GM21367 (cell line): ENCODE data around the gene GBE1.

Experiments used
- ATAC-seq: cut with Tn5 transposase; IDR thresholded peaks from one replicate; pipeline ENCODE4 v1.9.1; 2021; ENCODE audit not compliant: unreplicated experiment

The GBE1 gene

DNA sequence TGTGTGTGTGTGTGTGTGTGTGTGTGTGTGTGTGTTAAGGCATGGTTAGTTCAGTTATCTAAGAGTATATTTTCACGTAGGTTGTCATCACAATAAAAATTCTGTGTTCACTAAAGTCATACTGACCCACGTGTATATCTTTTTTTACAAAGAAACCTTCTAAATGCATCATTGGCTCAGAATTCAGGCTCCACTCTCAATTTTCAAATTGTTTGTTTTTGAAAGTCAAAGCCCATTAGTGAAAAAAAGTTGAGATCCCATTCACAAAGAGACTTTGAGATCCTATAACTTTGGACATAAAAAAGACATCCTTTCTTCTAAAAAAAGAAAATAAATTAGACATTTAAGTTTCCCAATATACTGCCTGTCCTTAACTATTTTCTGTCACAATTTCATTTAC lies 59.3 kb downstream of the GBE1 start:
- no peak for ATAC-seq

DNA sequence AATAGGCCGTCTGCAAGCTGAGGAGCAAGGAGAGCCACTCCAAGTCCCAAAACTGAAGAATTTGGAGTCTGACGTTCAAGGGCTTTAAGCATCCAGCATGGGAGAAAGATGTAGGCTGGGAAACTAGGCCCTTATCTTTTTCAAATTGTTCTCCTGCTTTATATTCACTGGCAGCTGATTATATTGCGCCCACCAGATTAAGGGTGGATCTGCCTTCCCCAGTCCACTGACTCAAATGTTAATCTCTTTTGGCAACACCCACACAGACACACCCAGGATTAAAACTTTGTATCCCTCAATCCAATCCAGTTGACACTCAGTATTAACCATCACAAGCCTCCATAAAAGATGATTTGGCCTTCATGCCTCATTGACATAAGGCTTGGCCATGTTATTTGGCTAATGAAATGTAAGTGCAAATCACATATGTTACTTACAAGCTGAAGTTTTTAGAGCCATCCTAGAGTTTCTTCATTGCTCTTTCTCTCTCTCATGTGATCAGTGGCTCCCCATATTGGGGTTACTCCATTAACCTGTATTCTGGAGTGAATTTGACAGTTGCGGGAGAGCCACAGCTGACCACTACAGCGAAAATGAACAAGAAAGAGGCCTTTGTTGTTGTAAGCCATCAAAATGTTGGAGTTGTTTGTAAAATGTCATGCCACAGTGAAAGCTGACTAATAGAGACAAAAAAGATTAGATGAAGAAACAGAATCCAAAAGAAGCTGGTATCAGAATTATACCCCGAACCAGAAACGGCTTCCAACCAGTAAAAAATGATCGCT lies 61.7 kb downstream of the GBE1 start:
- ATAC-seq, result no peak

DNA sequence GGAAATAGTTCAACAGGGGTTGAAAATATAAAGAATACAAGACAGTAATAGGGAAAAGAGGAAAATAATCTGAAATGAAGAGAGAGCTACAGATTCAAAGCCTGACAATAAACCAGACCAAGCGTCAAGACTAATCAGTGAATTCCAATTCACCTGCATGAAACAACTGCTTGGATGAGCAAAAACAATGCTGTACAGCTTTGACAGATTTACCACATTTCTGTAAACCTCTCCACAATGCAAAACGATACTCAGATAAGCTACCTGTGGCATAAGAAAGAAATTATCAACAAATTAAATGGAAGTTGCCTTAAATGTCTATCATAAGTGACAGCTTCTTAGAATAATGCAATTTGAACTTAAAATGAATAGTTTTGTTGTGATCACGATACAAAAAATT lies 65.4 kb downstream of the GBE1 start:
- no peak for ATAC-seq

DNA sequence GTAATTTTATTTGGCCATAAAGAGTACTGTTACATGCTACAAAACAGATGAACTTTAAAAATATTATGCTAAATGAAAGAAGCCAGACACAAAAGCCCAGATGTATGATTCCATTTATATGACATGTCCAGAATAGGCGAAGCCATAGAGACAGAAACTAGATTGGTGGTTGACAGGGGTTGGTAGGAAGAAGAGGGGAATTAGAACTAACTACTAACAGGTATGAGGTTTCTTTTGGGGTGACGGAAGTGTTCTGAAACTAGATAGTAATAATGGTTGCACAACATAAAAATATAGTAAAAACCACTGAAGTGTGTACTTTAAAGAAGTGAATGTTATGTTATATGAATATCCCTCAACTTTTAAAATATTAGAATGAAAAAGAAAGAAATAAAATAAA lies 66.1 kb downstream of the GBE1 start:
- no peak for ATAC-seq

DNA sequence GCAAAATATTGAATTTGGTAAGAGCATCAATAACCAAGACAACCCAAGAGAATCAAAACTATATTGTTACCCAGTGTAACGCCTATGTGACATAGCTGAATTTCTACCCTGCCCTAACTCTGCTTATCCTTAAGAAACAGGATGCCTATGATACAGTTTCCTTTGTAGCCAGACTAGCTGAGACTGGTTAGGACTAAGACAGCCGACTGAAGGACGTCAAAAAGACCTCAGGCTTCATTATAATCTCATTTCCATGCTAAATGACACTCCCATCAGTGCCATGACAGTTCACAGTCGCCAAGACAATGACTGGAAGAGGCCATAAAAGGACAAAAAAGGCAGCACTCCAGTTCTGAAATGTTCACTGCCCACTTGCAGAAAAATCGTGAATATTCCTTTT lies 66.8 kb downstream of the GBE1 start:
- no peak for ATAC-seq

DNA sequence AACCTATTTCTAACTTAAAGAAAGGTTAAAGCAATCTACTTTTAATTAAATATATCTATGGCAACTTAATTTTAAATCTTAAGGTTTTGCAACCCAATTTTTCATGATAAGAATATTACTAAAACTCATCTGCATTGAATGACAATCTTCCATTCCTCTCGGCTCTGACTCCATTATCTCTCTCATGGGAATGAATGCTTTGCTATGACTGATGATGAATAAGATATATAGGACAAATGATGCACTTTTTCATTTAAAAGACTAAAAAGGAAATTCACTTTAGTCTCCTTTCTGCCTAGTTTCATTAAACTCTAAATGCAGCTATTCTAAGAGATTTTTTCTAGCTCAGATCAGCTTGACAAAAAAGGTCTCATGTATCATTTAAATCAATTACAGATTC lies 68.7 kb downstream of the GBE1 start:
- no peak for ATAC-seq

DNA sequence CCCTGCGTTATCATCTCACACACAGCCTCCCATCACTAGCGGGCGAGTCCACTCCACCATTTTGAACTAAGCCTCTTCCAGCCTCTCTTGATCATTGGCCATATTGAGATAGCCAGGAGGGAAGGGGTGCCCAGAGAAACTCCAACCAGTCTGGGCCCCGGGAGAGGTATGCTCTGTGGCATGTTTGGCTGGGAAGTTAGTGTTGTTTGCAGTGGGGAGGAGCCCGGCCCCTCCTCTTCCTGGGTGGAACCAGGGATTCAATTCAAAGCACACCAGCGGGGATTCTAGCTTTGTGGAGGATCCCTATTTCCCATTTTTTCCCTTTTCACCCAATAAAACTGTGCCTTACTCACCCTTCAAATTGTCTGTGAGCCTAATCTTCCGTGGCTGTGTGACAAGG lies 71.8 kb downstream of the GBE1 start:
- ATAC-seq, result no peak

DNA sequence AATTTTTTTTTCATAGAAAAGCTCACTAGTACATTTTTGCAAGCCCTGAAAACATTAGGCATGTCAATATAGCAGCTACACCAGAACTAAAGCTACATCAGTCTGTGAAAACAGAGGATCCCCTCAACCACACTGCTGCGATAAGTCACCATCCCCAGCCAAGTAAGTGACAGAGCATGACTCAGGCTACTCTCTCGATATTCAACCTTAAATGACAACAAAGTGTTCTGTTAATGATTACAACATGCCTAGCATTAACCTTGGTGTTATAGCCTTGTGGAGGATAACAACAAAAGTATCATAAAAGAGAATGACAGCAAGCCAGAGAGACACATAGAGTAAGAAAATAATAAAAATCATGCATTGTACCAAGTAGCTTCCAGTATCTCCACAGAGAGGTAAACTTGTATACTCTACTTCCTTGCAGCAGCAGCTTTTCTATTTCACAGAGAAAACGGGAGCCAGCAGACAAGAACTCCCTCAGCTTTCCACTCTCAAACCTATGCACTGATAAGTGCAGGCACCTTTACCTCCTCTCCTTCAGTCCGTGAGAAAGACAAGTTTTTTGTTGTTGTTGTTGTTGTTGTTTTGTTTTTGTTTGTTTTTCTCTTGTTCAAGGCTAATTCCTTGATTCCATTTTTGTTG lies 76.6 kb downstream of the GBE1 start:
- ATAC-seq, result no peak

DNA sequence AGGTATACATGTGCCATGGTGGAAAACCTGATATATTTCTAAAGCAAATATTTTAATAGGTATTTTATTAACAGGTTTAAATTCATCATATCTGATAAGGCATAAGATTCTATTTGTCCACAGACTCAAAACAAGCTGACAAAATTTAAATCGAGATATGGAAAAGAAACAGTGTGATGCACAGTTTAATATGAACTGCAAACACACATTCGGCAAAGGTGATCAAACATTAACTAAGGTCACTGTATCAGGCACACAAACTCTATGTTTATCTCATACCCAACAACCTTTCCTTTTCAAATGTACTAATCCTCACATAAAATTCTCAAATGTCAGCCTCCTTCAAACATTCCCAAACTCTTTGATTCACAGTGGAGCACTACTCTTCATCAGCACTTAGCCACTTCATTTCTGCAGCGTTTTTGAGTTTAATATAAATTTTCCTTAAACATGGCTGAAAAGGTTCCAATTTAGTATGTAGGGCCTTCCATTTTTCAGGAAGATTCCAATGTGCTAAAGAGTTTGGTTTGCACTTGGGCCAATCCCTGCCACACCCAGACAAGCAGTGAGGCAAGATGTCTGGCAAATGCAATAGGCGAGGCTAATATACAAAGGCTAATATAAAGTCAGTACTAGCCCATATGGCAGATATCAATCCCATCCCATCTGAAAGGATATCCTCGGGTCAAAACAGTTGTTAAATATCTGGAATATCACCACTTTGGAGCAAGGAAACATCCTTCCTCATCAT lies 84.6 kb downstream of the GBE1 start:
- no peak for ATAC-seq

DNA sequence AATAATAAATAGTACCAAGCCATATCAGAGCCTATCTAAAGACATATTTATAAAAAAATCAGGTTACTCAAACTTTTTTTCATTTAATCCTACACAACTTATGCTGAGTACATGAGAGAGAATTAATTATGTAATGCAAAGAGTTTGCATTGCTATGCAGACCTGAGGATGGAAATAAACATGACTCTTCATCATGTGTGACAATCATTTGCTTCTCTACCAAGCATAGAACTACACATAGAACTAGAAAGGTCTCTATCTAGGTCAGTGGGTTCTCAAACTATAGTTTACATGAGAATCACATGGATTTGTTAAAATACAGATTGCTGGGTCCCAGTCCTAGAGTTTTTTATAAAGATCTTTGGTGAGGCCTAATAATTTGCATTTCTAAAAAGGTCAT lies 86.8 kb downstream of the GBE1 start:
- no peak for ATAC-seq

DNA sequence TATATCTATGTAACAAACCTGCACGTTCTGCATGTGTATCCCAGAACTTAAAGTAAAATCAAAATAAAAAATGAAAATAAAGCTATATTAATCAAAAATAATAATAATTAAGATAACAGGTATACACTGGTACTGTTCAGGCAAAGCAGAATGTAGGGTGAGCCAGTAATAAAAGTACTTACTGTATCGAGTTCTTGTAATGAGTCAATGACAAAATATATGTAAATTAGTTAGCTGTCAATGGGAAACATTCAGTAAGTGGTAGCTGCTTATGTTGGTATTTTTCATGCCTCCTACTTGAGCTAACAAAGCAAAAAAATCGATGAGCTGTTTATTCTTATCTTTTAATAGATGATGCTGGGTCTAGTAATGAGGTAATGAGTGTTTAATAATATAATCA lies 93.2 kb downstream of the GBE1 start:
- no peak for ATAC-seq

DNA sequence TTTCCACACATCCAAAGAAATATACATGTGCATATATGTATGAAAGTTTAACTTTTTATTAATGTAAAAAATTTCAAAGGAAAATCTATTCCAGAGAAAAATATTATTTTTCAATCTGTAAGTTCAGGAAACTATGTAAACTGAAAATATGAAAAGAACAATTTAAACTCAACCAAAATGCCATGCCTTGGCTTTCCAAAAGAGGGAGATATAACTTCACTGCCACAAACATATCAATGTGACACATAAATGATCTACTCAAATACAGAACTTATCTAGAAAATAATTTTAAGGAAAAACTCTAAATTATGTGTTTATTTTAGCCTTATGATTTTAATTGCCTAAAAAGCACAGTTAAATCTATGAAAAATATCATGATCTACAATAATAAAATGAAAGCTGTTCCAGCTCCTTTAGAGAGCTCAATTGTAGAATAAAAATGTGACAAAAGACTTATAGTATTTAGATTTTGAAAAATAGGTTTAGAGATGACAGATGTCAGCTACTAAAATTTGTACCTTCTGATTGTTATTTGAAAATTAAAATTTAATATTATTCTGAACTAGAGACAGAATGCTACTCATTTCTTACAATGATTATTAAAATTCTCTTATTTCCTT lies 94.8 kb downstream of the GBE1 start:
- no peak for ATAC-seq

DNA sequence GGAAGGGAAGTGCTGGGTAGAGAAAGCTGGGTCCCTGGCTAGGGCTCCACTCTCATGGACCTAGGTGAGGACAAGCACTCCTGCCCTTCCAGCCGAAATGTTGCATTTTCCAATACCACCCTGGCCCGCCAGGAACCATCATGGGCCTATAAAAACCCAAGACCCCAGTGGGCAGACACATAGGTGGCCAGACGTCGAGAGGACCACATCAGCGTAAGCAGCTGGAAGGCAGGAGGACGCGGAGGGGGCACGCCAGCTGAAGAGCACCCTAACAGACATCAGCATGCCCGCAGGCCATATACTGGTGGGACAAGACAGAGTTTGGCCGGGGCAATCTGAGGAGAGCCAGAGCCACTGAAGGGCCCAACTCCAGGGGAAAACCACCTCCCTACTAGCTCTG lies 98.3 kb downstream of the GBE1 start:
- no peak for ATAC-seq

DNA sequence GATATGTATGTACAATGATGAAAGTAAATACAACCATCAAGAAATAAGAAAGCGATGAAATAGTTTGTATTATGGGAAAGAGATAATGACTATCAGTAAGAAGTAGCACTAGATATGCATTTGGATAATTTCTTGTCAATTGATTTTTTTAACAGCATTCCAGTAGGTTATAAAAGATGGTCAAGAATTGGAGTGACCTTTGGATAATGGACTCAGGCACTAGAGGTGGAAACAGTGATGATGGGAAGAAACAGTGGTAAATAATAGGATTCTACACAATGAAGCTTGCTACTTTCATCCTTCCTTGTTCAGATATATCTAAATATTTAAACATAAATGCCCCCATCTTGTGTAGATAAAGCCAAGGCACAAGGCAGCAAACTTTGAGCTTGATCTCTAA lies 101.4 kb downstream of the GBE1 start:
- no peak for ATAC-seq

DNA sequence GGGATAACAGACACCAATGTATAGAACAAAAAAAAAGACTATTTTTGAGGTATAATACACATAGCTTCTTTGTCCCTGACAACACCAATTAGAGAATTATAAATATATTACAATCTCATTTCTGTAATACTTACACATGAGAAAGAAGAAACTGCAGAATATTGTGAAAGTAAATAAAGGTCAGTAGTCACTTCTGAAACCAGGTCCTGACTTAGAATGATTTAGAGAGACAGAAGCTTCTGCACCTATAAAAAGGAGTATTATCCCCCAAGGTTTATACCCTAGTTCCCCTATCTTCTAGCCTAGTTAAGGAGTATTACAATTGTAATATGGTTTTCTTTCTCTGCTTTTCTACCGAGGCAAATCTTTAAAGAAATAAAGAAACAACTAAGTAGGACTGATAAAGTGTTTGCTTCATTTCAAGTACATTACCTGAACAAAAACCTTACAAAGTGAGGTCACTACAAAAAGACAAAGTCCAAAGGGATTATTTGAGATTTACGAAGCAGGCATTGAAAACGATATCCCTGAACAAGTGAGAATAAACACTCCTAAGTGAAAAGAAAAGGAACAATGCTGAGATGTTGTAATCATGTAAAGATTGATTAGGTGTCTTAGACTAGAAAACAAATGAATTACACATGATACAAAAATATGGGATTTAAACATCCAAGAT lies 103.0 kb downstream of the GBE1 start:
- ATAC-seq, result no peak

DNA sequence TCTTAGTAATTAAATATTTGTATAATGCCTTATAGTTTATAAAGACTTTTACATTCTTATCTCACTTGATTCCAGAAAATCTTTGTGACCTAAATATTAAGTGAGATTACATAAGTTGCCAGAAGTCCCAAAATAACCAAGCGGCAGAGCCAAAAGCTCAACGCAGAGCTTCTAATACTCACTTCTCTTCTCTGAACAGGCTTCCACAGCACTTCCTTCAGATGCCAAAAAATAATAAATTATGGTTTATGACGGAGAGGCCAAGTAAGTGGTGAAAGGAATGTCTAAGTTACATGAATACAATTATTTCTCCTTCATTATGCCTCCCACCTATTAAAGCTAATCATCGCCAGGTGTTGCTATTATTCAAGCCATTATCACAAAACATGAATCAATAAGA lies 110.3 kb downstream of the GBE1 start:
- no peak for ATAC-seq

DNA sequence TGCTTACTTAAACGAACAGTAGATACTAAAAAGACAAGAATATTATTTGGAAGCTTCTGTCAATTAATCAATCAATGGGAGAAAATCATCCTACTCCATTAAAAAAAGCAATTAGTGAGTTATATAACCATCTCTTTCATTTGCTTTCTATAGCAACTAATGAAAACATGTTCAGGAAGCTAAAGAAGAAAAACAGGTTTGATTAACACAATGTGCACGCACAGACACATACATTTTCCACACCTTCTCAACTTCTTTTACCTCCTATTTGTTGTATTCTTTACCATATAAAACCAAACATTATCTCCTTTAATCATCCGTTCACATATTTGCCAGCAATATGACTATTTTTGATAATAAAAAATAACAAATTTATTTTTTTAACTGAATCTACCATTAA lies 111.3 kb downstream of the GBE1 start:
- no peak for ATAC-seq

DNA sequence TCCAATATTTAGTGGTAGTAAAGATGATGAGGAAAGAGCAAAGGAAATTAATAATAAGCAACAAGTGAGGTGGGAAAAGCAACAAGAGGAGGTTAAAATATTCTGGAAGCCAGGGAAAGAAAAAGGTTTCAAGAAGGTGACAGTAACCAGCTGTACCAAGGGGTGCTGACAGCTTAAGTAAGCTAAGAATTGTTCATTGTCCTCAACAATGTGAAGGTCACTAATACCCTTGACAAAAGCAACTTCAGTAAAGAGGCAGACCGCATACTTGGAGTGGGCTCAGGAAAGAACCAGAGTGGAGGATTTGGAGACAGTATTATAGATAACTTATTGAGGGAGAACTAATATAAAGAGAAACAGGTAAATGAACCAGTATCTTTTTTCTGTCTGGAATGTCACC lies 116.2 kb downstream of the GBE1 start:
- ATAC-seq, result no peak

DNA sequence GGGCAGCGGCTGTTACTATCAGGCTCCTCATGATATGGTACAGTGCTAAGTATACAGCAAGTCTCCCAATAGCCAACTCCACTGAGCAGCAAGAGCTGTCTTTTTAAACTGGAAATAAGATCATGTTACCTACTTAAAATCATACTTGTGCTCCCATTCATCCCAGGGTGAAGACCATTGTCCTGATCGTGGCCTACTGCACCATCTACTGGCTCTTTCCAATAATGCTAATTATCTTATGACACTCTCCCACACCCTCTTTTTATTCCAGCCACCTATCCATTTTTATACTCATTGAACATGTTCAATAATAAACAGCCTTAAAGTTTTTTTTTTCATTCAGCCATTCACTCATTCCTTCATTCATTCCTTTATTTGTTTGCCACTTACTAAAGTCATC lies 117.7 kb downstream of the GBE1 start:
- ATAC-seq, result no peak

DNA sequence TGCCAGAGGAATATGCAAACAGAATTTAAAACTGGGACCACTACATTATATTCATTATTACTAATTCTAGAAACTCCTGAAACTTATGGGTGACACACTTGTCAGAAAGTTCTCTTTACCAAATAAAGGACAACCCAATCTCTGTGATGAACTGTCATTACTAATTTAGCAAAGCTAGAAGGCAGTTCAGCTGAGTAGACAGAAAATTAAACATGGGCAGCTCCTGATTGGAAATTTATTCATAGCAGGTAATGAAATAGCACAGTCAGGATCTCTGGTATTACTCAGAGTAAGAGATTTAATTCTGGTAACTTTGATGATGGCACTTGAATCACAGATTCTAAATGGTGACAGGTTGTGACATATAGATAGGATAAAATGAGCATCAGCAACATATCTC lies 123.0 kb downstream of the GBE1 start:
- ATAC-seq, result no peak

DNA sequence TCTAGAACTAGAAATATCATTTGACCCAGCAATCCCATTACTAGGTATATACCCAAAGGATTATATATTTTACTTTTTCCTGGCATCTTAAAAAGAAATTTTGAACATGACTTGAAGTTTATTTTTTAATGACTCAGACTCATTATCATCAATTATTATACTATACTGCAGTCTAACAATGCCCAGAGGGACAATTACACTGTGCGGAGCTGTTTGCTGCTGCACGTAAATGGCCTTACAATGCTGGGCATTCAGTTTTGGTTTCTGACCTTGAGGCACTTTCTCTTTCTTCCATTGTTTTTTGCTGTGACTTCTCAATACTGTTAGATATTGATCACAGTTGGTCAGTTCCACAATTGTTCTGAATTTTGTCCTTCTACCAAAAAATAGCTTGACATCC lies 128.8 kb downstream of the GBE1 start:
- ATAC-seq, result no peak
